ENCODE measurements around the gene TRIP11.

TRIP11 gene

GRCh38 chr14:91926131-91926890 lies 113.5 kb downstream of the TRIP11 start:
- DNase-seq (ENCODE audit: insufficient read length, low spot score) (no peak), FAIRE-seq (no peak)

GRCh38 chr14:91925727-91926121 lies 114.1 kb downstream of the TRIP11 start:
- no peak for DNase-seq (ENCODE audit: insufficient read length, low spot score)
- no peak for FAIRE-seq

GRCh38 chr14:91925001-91925726 lies 114.7 kb downstream of the TRIP11 start:
- no peak for FAIRE-seq

GRCh38 chr14:91920526-91920925 lies 119.3 kb downstream of the TRIP11 start:
- FAIRE-seq (no peak), DNase-seq (ENCODE audit: insufficient read length, low spot score) (no peak)

More at GRCh38 chr14:91925001-91925726, 114.7 kb downstream of the TRIP11 start:
- DNase-seq (ENCODE audit: insufficient read length, low spot score): no peak

GRCh38 chr14:91919814-91920213 lies 120.0 kb downstream of the TRIP11 start:
- DNase-seq (ENCODE audit: insufficient read length, low spot score) (no peak), FAIRE-seq (no peak)

- no peak for DNase-seq (ENCODE audit: insufficient read length, low spot score)
- FAIRE-seq: no peak
Observed at GRCh38 chr14:91918186-91918883, 121.5 kb downstream of the TRIP11 start.
